Nephron progenitor cell (in vitro differentiated cells): ENCODE data around the gene KCNK13.

Experiments
- DNase-seq: peaks from one replicate; pipeline ENCODE4 v3.0.0; 2021
- H3K27ac Mint-ChIP-seq: 2 replicates; pipeline ENCODE4 v1.8.0; 2021; ENCODE audit warnings: mild to moderate bottlenecking, moderate library complexity, mixed read lengths
- H3K27me3 Mint-ChIP-seq: 2 replicates; pipeline ENCODE4 v1.8.0; 2021; ENCODE audit warnings: mild to moderate bottlenecking, low read depth, mixed read lengths; ENCODE audit not compliant: poor library complexity
- H3K36me3 Mint-ChIP-seq: 2 replicates; pipeline ENCODE4 v1.8.0; 2021; ENCODE audit warnings: low read depth, mixed read lengths
- H3K4me1 Mint-ChIP-seq: 2 replicates; pipeline ENCODE4 v1.8.0; 2021; ENCODE audit warnings: mixed read lengths
- H3K4me3 Mint-ChIP-seq: 2 replicates; pipeline ENCODE4 v1.8.0; 2021; ENCODE audit warnings: mild to moderate bottlenecking, moderate library complexity, mixed read lengths
- H3K9me3 Mint-ChIP-seq: 2 replicates; pipeline ENCODE4 v1.8.0; 2021; ENCODE audit warnings: mild to moderate bottlenecking, moderate library complexity, mixed read lengths
- TF ChIP-seq, protein P1 (sequence below): fragments of 200-600 bp; sonication (generic); IDR thresholded peaks from 2 replicates; pipeline ENCODE4 v1.5.0; 2021; ENCODE audit warnings: antibody characterized with exemption

The KCNK13 gene

DNA sequence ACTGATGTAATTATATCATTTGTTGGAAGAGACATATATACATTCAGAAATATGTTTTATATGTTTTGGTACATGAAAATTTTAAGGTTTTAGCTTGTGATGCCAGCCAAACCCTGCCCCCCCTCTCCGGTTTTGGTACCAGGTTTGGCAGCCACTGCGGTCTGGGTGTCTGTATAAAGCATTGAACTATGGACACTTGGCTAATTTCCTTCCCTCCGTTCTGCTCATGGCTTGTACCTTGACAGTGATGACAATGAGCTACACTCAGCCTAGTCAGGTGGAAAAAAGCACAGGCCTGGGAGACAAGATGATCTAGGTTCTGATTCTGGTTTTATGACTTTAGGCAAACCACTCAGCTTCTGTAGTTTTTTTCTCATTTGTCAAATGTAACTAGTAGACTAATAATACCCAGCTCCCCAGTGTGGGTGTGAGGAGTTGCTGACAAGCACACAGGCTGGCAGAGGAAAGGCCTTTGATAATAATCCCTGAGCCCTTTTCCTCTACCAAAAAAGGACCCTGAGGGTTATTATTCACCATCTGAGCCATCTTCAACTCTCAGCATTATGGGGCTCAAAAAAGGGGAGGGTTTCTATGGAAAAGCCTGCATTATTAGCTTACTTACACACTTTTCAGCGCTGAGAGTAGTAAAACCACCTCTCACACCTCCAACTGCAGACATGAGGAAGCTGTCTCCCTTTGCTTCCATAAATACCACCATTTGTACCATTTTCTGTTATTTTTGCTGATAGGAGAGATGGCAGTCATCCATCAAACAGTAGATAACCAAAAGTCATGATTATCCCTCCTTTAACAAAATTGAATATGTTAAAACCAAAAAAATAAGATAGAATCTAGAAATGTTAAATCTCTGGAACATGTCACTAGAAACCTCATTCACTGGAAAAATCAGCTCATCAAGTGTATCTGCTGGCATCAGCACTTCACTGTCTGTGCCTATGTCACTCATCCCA, 118.3 kb downstream of the KCNK13 start:
- H3K27me3 Mint-ChIP-seq, result peaks cover 15% of the 10 kb centered on the region

DNA sequence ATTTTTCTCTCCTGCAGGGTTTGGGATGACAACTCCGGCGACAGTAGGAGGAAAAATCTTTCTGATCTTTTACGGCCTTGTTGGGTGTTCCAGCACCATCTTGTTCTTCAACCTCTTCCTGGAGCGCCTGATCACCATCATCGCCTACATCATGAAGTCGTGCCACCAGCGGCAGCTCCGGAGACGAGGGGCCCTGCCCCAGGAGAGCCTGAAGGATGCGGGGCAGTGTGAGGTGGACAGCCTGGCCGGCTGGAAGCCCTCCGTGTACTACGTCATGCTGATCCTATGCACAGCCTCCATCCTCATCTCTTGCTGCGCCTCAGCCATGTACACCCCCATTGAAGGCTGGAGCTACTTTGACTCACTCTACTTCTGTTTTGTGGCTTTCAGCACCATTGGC, 122.3 kb downstream of the KCNK13 start:
- Mint-ChIP-seq H3K27me3 (peaks cover 21% of the 10 kb centered on the region), H3K4me1 (no peaks in the 10 kb centered on the region), H3K36me3 (no peaks in the 10 kb centered on the region), H3K9me3 (peaks cover 8% of the 10 kb centered on the region), H3K27ac (no peak overlapping the region), H3K4me3 (no peak overlapping the region)
- DNase-seq, result no peak
- TF ChIP-seq, protein P1, sequence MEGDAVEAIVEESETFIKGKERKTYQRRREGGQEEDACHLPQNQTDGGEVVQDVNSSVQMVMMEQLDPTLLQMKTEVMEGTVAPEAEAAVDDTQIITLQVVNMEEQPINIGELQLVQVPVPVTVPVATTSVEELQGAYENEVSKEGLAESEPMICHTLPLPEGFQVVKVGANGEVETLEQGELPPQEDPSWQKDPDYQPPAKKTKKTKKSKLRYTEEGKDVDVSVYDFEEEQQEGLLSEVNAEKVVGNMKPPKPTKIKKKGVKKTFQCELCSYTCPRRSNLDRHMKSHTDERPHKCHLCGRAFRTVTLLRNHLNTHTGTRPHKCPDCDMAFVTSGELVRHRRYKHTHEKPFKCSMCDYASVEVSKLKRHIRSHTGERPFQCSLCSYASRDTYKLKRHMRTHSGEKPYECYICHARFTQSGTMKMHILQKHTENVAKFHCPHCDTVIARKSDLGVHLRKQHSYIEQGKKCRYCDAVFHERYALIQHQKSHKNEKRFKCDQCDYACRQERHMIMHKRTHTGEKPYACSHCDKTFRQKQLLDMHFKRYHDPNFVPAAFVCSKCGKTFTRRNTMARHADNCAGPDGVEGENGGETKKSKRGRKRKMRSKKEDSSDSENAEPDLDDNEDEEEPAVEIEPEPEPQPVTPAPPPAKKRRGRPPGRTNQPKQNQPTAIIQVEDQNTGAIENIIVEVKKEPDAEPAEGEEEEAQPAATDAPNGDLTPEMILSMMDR, result no peak

More for the DNA sequence above, 118.3 kb downstream of the KCNK13 start:
- TF ChIP-seq, protein P1, result no peak
- Mint-ChIP-seq H3K36me3 (no peaks in the 10 kb centered on the region), H3K4me3 (no peak overlapping the region), H3K4me1 (no peaks in the 10 kb centered on the region), H3K27ac (no peak overlapping the region), H3K9me3 (peaks cover 4% of the 10 kb centered on the region)
- no peak for DNase-seq

DNA sequence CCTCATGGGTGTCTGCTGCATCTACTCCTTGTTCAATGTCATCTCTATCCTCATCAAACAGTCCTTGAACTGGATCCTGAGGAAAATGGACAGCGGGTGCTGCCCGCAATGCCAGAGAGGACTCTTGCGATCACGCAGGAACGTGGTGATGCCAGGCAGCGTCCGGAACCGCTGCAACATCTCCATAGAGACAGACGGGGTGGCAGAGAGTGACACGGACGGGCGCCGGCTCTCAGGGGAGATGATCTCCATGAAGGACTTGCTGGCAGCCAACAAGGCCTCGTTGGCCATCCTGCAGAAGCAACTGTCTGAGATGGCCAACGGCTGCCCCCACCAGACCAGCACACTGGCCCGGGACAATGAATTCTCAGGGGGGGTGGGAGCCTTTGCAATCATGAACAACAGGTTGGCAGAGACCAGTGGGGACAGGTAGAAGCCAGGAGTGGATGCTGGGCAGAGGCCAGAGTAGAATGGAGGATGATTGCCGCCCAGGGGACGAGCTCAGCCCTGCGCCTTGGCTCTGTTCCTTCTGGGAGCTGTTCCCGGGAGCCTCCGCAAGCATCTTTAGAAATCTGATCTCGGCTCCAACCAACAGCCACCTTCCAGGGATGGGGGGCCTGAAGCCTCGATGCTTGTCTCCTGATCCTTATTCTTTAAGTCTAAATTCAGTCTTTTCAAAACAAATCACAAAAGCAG, 122.9 kb downstream of the KCNK13 start:
- Mint-ChIP-seq H3K4me1 (no peaks in the 10 kb centered on the region), H3K27me3 (peaks cover 21% of the 10 kb centered on the region), H3K27ac (no peak overlapping the region), H3K9me3 (peaks cover 11% of the 10 kb centered on the region), H3K4me3 (no peak overlapping the region), H3K36me3 (no peaks in the 10 kb centered on the region)
- TF ChIP-seq, protein P1, result no peak
- no peak for DNase-seq

DNA sequence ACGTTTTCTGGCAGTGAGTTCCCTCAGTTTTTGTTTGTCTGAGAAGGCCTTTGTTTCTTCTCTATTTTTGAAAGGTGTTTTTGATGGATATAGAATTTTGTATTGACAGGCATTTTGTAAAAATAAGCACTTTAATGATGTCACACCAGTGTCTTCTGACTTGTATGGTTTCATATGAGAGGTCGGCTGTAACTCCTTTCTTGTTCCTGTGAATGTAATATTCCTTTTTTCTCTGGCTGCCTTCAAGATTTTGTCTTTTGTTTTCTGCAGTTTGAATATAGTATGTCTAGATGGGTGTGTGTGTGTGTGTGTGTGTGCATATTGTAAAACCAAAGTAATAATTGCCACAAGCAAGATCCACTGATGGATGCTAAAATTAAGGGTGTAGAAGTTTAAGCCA, 126.8 kb downstream of the KCNK13 start:
- no peak for DNase-seq
- H3K36me3 Mint-ChIP-seq, result no peaks in the 10 kb centered on the region
- H3K4me3 Mint-ChIP-seq, result no peak overlapping the region
- TF ChIP-seq, protein P1, result no peak
- no peak overlapping the region for H3K27ac Mint-ChIP-seq
- H3K9me3 Mint-ChIP-seq, result peaks cover 11% of the 10 kb centered on the region
- no peaks in the 10 kb centered on the region for H3K4me1 Mint-ChIP-seq
- H3K27me3 Mint-ChIP-seq, result peaks cover 17% of the 10 kb centered on the region

DNA sequence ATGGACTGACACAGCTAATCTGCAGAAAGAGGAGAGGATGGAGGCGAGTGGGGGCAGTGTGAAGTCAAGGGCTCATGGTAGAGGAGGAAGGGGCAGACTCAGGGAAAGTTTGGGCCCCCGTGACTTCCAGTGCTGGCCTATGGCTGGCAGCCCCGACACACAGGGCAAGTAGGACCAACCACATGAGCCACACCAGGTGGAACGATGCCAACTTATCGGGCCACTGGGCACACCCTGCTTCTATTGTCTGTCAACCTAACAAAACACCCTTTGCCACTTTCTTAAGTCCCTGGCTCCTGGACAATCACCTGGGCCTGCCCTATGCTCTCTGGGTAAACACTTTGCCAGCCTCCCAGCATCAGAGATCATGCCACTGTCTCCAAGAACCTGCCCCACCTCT, 129.4 kb downstream of the KCNK13 start:
- Mint-ChIP-seq H3K36me3 (no peaks in the 10 kb centered on the region), H3K4me1 (peaks cover 4% of the 10 kb centered on the region), H3K4me3 (no peak overlapping the region), H3K27ac (no peak overlapping the region), H3K9me3 (peaks cover 11% of the 10 kb centered on the region), H3K27me3 (peaks cover 33% of the 10 kb centered on the region)
- TF ChIP-seq, protein P1, result no peak
- no peak for DNase-seq
